Endodermal cell (in vitro differentiated cells): ENCODE results near the gene MUCL3. TPM values are rescaled to one million over a fixed set of nuclear protein-coding genes. Genes with fewer than 3 reads are reported as not detected.

Experiments used
- DNase-seq: peaks from one replicate; pipeline ENCODE4 v3.0.0-alpha.2; 2017
- H3K27ac ChIP-seq: 2 replicates; pipeline ENCODE4 v1.5.1; 2013; ENCODE audit warnings: mild to moderate bottlenecking, low read depth, low read length, moderate library complexity
- H3K27me3 ChIP-seq: 2 replicates; pipeline ENCODE4 v1.6.1; 2013; ENCODE audit warnings: mild to moderate bottlenecking, low read length, moderate library complexity; ENCODE audit not compliant: insufficient read depth, control insufficient read depth, poor library complexity, severe bottlenecking
- H3K36me3 ChIP-seq: 2 replicates; pipeline ENCODE4 v1.7.0; 2013; ENCODE audit warnings: mild to moderate bottlenecking, low read length, moderate library complexity; ENCODE audit not compliant: control insufficient read depth, insufficient read depth
- H3K4me1 ChIP-seq: one replicate; pipeline ENCODE4 v1.7.0; 2013; ENCODE audit warnings: low read length; ENCODE audit not compliant: control insufficient read depth, insufficient read depth
- H3K4me3 ChIP-seq: 2 replicates; pipeline ENCODE4 v1.5.1; 2013; ENCODE audit warnings: mild to moderate bottlenecking, low read length, moderate library complexity
- H3K9ac ChIP-seq: 2 replicates; pipeline ENCODE4 v1.6.1; 2013; ENCODE audit warnings: mild to moderate bottlenecking, low read length, moderate library complexity; ENCODE audit not compliant: poor library complexity, severe bottlenecking; ENCODE audit errors: extremely low read depth
- H3K9me3 ChIP-seq: 2 replicates; pipeline ENCODE4 v1.6.1; 2013; ENCODE audit warnings: mild to moderate bottlenecking, low read length, moderate library complexity; ENCODE audit not compliant: control insufficient read depth
- H3K27ac Mint-ChIP-seq: 2 replicates; pipeline ENCODE4 v1.8.0; 2020; ENCODE audit warnings: mixed read lengths
- H3K27me3 Mint-ChIP-seq: 2 replicates; pipeline ENCODE4 v1.8.0; 2021; ENCODE audit warnings: mild to moderate bottlenecking, mixed read lengths; ENCODE audit not compliant: insufficient read depth
- H3K36me3 Mint-ChIP-seq: 2 replicates; pipeline ENCODE4 v1.8.0; 2020; ENCODE audit warnings: low read depth, mixed read lengths
- H3K4me1 Mint-ChIP-seq: 2 replicates; pipeline ENCODE4 v1.8.0; 2020; ENCODE audit warnings: mixed read lengths
- H3K4me3 Mint-ChIP-seq: 2 replicates; pipeline ENCODE4 v1.8.0; 2020; ENCODE audit warnings: mild to moderate bottlenecking, moderate library complexity, mixed read lengths
- H3K9me3 Mint-ChIP-seq: 2 replicates; pipeline ENCODE4 v1.8.0; 2020; ENCODE audit warnings: mild to moderate bottlenecking, mixed read lengths
- CTCF ChIP-seq: fragments of 200-600 bp; sonication (generic); conservative IDR thresholded peaks from 2 replicates; pipeline ENCODE4 v1.5.0; 2021; ENCODE audit warnings: antibody characterized with exemption, mild to moderate bottlenecking
- WGBS, 2 experiments: methylation state at CpG; one replicate each; pipeline versions ENCODE4 v1.1.5 to v1.1.7; 2013; ENCODE audit warnings: missing lambda C conversion rate in 2 of 2, mixed read lengths in 1 of 2; ENCODE audit not compliant: insufficient coverage in 1 of 2, insufficient read length in 1 of 2; 5-methylcytosine and 5-hydroxymethylcytosine counted together
- total RNA-seq, 2 donors: library from RNA; stranded (reverse); fragmentation: NEBNext Ultra II Directional in 1 of 2; extraction: Animal tissue kit (Norgen Biotek cat#: 25700) in 1 of 2; gene quantifications; 2 replicates in 1 of 2; 3 replicates in 1 of 2; pipeline ENCODE4 v1.2.1, GENCODE V29; 2021

MUCL3 gene
- total RNA-seq, 2 donors from 2014 or later: 0.18 TPM

- no peak within 1 kb of the TSS for H3K4me3 Mint-ChIP-seq
- WGBS, 2 experiments: 93% methylated on average over 7 of the region's 7 CpGs; no CpG with 5 or more reads in 1 of the 2 experiments
- Histone ChIP-seq H3K9me3 (peaks cover 12% of the 10 kb centered on the region), H3K4me3 (no peak within 1 kb of the TSS), H3K27ac (no peak within 1 kb of the TSS), H3K27me3 (no peaks in the 10 kb centered on the region), H3K4me1 (no peaks in the 10 kb centered on the region), H3K36me3 (peaks cover 17% of the 10 kb centered on the region), H3K9ac (no peak within 1 kb of the TSS)
- no peaks in the 10 kb centered on the region for H3K4me1 Mint-ChIP-seq
- H3K36me3 Mint-ChIP-seq: peaks cover 21% of the 10 kb centered on the region
- DNase-seq: no peak
- H3K27ac Mint-ChIP-seq: no peak within 1 kb of the TSS
- TF ChIP-seq CTCF: no peak
- peaks cover 13% of the 10 kb centered on the region for H3K9me3 Mint-ChIP-seq
- H3K27me3 Mint-ChIP-seq: no peaks in the 10 kb centered on the region
Measured at GRCh38 chr6:30931969-30932645, 8.7 kb upstream of the MUCL3 start, which contains the start of gene SFTA2. SFTA2 (minus strand) TSS chr6:30932170; CDS start chr6:30932096, 74 bp downstream.

GRCh38 chr6:30932665-30933365 is 8.0 kb upstream of the MUCL3 start:
- DNase-seq: no peak

GRCh38 chr6:30935018-30935417 is 5.8 kb upstream of the MUCL3 start:
- peaks cover 6% of the 10 kb centered on the region for H3K27me3 Mint-ChIP-seq
- H3K4me1 Mint-ChIP-seq: no peaks in the 10 kb centered on the region
- no peaks in the 10 kb centered on the region for H3K36me3 Mint-ChIP-seq
- Histone ChIP-seq H3K4me3 (no peak overlapping the region), H3K4me1 (no peaks in the 10 kb centered on the region), H3K9ac (no peak overlapping the region), H3K27ac (no peak overlapping the region), H3K27me3 (no peaks in the 10 kb centered on the region), H3K36me3 (no peaks in the 10 kb centered on the region), H3K9me3 (no peaks in the 10 kb centered on the region)
- DNase-seq: no peak
- 73 to 82% methylated on average over 3 of the region's 3 CpGs for WGBS, 2 experiments
- TF ChIP-seq CTCF: no peak
- no peak overlapping the region for H3K27ac Mint-ChIP-seq
- no peak overlapping the region for H3K4me3 Mint-ChIP-seq
- H3K9me3 Mint-ChIP-seq: no peaks in the 10 kb centered on the region

More at GRCh38 chr6:30932665-30933365, 8.0 kb upstream of the MUCL3 start:
- Histone ChIP-seq H3K9me3 (peaks cover 12% of the 10 kb centered on the region), H3K27me3 (no peaks in the 10 kb centered on the region), H3K4me1 (no peaks in the 10 kb centered on the region), H3K36me3 (peaks cover 13% of the 10 kb centered on the region), H3K27ac (no peak overlapping the region), H3K4me3 (no peak overlapping the region), H3K9ac (no peak overlapping the region)
- WGBS, 2 experiments: 93 to 94% methylated on average over 5 to 6 of the region's 6 CpGs
- Mint-ChIP-seq H3K27ac (no peak overlapping the region), H3K4me1 (no peaks in the 10 kb centered on the region), H3K36me3 (peaks cover 16% of the 10 kb centered on the region), H3K27me3 (no peaks in the 10 kb centered on the region), H3K4me3 (no peak overlapping the region), H3K9me3 (peaks cover 13% of the 10 kb centered on the region)
- TF ChIP-seq CTCF: no peak
